ENCODE results near the gene EMC1. TPM values are rescaled to one million over a fixed set of nuclear protein-coding genes. Genes with fewer than 3 reads are reported as not detected.
"Not testable (repeated sequence)": the region's sequence is repeated elsewhere in the genome, so short reads cannot be mapped to it uniquely, and the experiment has no call there.

EMC1 gene
- total RNA-seq, 5 donors from 2014 or later (not counting 1 experiment from before 2014, with no cell fraction given) = 31.5 to 38.0 (median 33.8) TPM

DNA sequence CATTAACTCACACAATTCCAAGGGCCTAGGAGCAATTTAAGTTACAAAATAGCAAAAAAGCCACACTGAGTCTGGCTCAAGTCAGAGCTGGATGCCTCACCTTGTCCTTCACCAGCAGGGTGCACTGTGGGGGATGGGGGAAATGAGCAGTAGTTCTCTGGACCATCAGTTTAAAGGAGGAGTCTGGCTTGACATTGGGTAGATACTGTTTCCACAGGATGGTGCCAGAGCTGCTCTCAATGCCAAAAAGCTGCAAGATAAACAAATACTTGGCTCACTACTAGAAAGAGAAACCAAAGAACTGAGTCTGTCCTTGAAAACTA is 18.8 kb downstream of the EMC1 start:
- CTCF ChIA-PET = no interaction called here
- H3K27ac Mint-ChIP-seq = no peak overlapping the region
- H3K36me3 Mint-ChIP-seq = peaks cover 42% of the 10 kb centered on the region
- no peaks in the 10 kb centered on the region for H3K4me1 Mint-ChIP-seq
- H3K36me3 ChIP-seq (ENCODE audit: control insufficient read depth in 2 of 2, extremely low read depth in 1 of 2, insufficient read depth in 1 of 2, low read length in 1 of 2) = peaks cover 40 to 75% of the 10 kb centered on the region in 2 donors
- H3K4me1 ChIP-seq (ENCODE audit: control insufficient read depth in 1 of 2, extremely low read depth in 1 of 2, insufficient read depth in 2 of 2, low read length in 2 of 2) = no peaks in the 10 kb centered on the region
- ATAC-seq (replicated peaks in 1 of 4) = no peak
- no peak overlapping the region for H3K27ac ChIP-seq (ENCODE audit: low read length)
- no peak overlapping the region for H3K4me3 ChIP-seq (ENCODE audit: control insufficient read depth in 1 of 2, extremely low read depth in 1 of 2, low read length in 1 of 2)
- no peak overlapping the region for H3K4me3 Mint-ChIP-seq
- no peak for DNase-seq
- no peaks in the 10 kb centered on the region for H3K27me3 ChIP-seq (replicated peaks in 1 of 2; ENCODE audit: control insufficient read depth in 2 of 2, extremely low read depth in 1 of 2, insufficient read depth in 2 of 2, low read length in 1 of 2)
- no peaks in the 10 kb centered on the region for H3K9me3 Mint-ChIP-seq
- H3K9me3 ChIP-seq = no peaks in the 10 kb centered on the region
- POLR2A ChIA-PET = interaction anchor here in 1 of 2 donors (0.6 kb wide), 1 partner anchor 427 kb away, joined by 5 read pairs; no protein-coding TSS in a partner anchor
- no peaks in the 10 kb centered on the region for H3K27me3 Mint-ChIP-seq

DNA sequence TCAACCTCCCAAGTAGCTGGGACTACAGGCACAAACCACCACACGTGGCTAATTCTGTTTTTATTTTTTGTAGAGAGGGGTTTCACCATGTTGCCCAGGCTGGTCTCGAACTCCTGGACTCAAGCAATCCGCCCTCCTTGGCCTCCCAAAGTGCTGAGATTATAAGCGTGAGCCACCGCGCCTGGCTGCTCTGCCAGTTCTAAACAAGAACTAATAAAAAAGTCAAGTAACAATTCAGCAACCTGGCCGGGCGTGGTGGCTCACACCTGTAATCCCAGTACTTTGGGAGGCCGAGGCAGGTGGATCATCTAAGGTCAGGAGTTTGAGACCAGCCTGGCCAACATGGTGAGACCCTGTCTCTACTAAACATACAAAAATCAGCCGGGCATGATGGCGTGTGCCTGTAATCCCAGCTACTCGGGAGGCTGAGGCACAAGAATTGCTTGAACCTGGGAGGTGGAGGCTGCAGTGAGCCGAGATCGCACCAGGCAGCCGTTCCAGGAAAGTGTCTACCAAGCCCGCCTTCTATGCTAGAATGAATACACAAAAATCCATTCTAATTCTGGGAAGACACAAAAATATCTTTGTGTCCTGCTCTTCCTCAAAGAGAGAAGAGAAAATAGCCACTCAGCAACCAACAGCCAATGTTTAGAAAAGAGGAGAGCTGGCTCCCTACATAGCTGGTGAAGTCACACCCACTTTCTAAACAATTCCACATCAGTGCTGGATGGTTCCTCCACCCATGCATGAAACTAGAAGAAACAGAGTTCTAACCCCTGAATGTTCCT is 19.4 kb downstream of the EMC1 start:
- H3K27ac Mint-ChIP-seq; H3K4me1 Mint-ChIP-seq; DNase-seq; H3K4me3 ChIP-seq (ENCODE audit: control insufficient read depth in 1 of 2, extremely low read depth in 1 of 2, low read length in 1 of 2); H3K4me1 ChIP-seq (ENCODE audit: control insufficient read depth in 1 of 2, extremely low read depth in 1 of 2, insufficient read depth in 2 of 2, low read length in 2 of 2); H3K4me3 Mint-ChIP-seq; H3K9me3 ChIP-seq; POLR2A ChIA-PET; H3K27ac ChIP-seq (ENCODE audit: low read length); ATAC-seq (replicated peaks in 1 of 4); CTCF ChIA-PET; H3K27me3 ChIP-seq (replicated peaks in 1 of 2; ENCODE audit: control insufficient read depth in 2 of 2, extremely low read depth in 1 of 2, insufficient read depth in 2 of 2, low read length in 1 of 2); H3K9me3 Mint-ChIP-seq; H3K27me3 Mint-ChIP-seq: not testable (repeated sequence)
- WGBS (ENCODE audit: insufficient coverage) = 96% methylated on average over 13 of the region's 16 CpGs
- peaks cover 46% of the 10 kb centered on the region for H3K36me3 Mint-ChIP-seq
- peaks cover 36 to 73% of the 10 kb centered on the region in 2 donors for H3K36me3 ChIP-seq (ENCODE audit: control insufficient read depth in 2 of 2, extremely low read depth in 1 of 2, insufficient read depth in 1 of 2, low read length in 1 of 2)

DNA sequence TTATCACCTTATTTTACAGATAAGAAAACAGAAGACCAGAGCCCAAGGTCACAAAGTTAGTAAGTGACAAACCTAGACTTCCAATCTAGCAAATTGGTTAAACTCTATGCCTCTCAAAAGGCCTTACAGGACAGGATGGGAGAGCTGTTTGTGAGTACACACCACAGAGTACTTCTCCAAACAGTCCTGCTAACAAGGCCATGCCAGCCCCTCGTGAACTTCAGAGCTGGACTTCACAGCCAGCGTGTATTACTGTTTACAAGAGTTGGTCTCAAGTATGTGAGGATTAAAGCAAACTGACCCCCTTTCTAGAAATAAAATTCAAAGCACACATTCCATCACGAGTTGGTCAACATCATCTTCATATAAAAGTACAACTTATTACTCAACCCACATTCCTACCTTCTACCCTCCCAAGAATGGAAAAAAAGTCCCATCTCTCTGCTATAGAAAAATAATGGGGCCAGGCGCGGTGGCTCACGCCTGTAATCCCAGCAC is 21.4 kb downstream of the EMC1 start:
- Mint-ChIP-seq H3K4me3 (no peak overlapping the region), H3K9me3 (no peaks in the 10 kb centered on the region), H3K27me3 (no peaks in the 10 kb centered on the region), H3K4me1 (no peaks in the 10 kb centered on the region), H3K27ac (peak overlapping the region in 1 of 2 donors; percentile 16), H3K36me3 (peaks cover 55% of the 10 kb centered on the region)
- Histone ChIP-seq H3K9me3 (no peaks in the 10 kb centered on the region), H3K27me3 (replicated peaks in 1 of 2; ENCODE audit: control insufficient read depth in 2 of 2, extremely low read depth in 1 of 2, insufficient read depth in 2 of 2, low read length in 1 of 2) (no peaks in the 10 kb centered on the region), H3K4me3 (ENCODE audit: control insufficient read depth in 1 of 2, extremely low read depth in 1 of 2, low read length in 1 of 2) (no peak overlapping the region), H3K4me1 (ENCODE audit: control insufficient read depth in 1 of 2, extremely low read depth in 1 of 2, insufficient read depth in 2 of 2, low read length in 2 of 2) (no peaks in the 10 kb centered on the region), H3K36me3 (ENCODE audit: control insufficient read depth in 2 of 2, extremely low read depth in 1 of 2, insufficient read depth in 1 of 2, low read length in 1 of 2) (peaks cover 25 to 82% of the 10 kb centered on the region in 2 donors), H3K27ac (ENCODE audit: low read length) (no peak overlapping the region)
- ATAC-seq (replicated peaks in 1 of 4) (no peak), DNase-seq (no peak)
- ChIA-PET POLR2A (interaction anchor here in 1 of 2 donors (0.6 kb wide), 1 partner anchor 49 kb away, joined by 4 read pairs; no protein-coding TSS in a partner anchor), CTCF (no interaction called here)
- 86% methylated on average over 4 of the region's 6 CpGs for WGBS (ENCODE audit: insufficient coverage)

DNA sequence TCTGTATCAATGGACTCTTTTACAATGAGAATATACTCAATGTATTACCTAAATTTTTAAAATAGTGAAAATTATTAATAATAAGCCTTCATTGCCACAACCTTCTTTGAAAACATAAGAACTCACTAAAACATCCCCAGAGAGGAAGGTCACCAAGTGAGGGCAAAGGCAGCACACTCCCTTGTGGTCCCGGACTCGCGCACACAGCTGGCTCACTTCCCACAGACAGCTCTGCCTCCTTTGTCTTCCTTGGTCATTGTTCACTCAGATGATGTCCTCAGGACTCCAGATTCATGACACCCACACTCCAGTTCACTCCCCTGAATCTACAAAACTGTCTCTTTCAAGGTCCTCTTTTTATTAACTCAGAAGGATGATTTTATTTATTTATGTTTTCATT is 22.1 kb downstream of the EMC1 start:
- no peak overlapping the region for H3K4me3 Mint-ChIP-seq

DNA sequence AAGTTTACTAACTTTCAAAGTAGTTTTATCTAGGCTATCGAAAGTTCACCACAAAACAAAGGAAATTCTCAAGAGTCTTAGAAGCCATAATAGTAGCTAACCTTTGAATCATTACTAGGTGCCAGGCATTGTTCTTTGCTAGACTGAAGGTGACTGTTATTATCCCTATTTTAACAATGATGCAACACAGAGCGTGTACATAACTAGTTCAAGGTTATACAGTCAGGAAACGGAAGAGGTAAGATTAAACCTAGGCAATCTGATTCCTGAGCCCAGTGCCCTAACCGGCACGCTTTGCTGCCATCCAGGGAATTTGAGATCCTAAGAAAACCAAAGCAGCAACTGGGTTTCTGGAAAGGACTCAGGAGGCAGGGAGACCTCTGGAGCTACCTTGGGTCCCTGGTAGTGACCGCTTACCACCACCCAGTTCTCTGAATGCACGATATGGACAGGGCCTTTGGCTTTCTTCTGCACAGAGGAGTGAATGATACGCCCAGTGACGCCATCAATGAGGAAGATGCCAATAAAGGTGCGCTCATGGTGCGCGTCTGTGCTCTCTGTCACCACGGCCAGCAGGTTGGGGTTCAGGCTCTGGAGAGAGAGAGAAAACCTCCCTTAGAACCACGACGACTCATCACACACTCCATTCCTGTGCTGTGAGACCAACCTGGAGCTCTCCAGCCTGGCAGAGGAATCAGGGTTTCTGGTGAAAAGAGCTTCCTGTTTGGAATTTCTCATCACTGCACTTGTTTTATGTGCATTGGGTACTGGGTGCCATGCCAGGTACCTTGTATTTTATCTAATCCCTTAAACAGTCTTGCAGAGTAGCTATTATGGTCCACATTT is 28.1 kb downstream of the EMC1 start:
- Histone ChIP-seq H3K36me3 (ENCODE audit: control insufficient read depth in 2 of 2, extremely low read depth in 1 of 2, insufficient read depth in 1 of 2, low read length in 1 of 2) (peaks cover 10 to 85% of the 10 kb centered on the region in 2 donors), H3K27me3 (replicated peaks in 1 of 2; ENCODE audit: control insufficient read depth in 2 of 2, extremely low read depth in 1 of 2, insufficient read depth in 2 of 2, low read length in 1 of 2) (no peaks in the 10 kb centered on the region), H3K9me3 (no peaks in the 10 kb centered on the region), H3K27ac (ENCODE audit: low read length) (no peak overlapping the region), H3K4me3 (ENCODE audit: control insufficient read depth in 1 of 2, extremely low read depth in 1 of 2, low read length in 1 of 2) (no peak overlapping the region), H3K4me1 (ENCODE audit: control insufficient read depth in 1 of 2, extremely low read depth in 1 of 2, insufficient read depth in 2 of 2, low read length in 2 of 2) (no peaks in the 10 kb centered on the region)
- Mint-ChIP-seq H3K4me3 (no peak overlapping the region), H3K27ac (no peak overlapping the region), H3K9me3 (no peaks in the 10 kb centered on the region), H3K36me3 (peaks cover 71% of the 10 kb centered on the region), H3K4me1 (peaks cover 0 to 13% (median 2%) of the 10 kb centered on the region in 3 donors), H3K27me3 (no peaks in the 10 kb centered on the region)
- CTCF ChIA-PET = no interaction called here
- WGBS (ENCODE audit: insufficient coverage) = 77% methylated on average over 4 of the region's 15 CpGs
- no peak for DNase-seq
- POLR2A ChIA-PET = interaction anchor here (0.6 to 0.7 kb wide), 2 partner anchors 15 to 56 kb away, joined by 3 to 7 read pairs; no protein-coding TSS in a partner anchor
- no peak for ATAC-seq (replicated peaks in 1 of 4)

More for the DNA sequence above, 22.1 kb downstream of the EMC1 start:
- no peaks in the 10 kb centered on the region for H3K27me3 Mint-ChIP-seq
- Histone ChIP-seq H3K27ac (ENCODE audit: low read length) (no peak overlapping the region), H3K27me3 (replicated peaks in 1 of 2; ENCODE audit: control insufficient read depth in 2 of 2, extremely low read depth in 1 of 2, insufficient read depth in 2 of 2, low read length in 1 of 2) (no peaks in the 10 kb centered on the region), H3K4me1 (ENCODE audit: control insufficient read depth in 1 of 2, extremely low read depth in 1 of 2, insufficient read depth in 2 of 2, low read length in 2 of 2) (no peaks in the 10 kb centered on the region), H3K36me3 (ENCODE audit: control insufficient read depth in 2 of 2, extremely low read depth in 1 of 2, insufficient read depth in 1 of 2, low read length in 1 of 2) (peaks cover 21 to 82% of the 10 kb centered on the region in 2 donors), H3K4me3 (ENCODE audit: control insufficient read depth in 1 of 2, extremely low read depth in 1 of 2, low read length in 1 of 2) (no peak overlapping the region), H3K9me3 (no peaks in the 10 kb centered on the region)
- ATAC-seq (replicated peaks in 1 of 4) = no peak
- peaks cover 60% of the 10 kb centered on the region for H3K36me3 Mint-ChIP-seq
- WGBS (ENCODE audit: insufficient coverage) = 90% methylated on average over 3 of the region's 3 CpGs
- no peaks in the 10 kb centered on the region for H3K9me3 Mint-ChIP-seq
- no peak for DNase-seq
- ChIA-PET POLR2A (no interaction called here), CTCF (no interaction called here)
- H3K4me1 Mint-ChIP-seq = peaks cover 0 to under 1% (median 0%) of the 10 kb centered on the region in 3 donors
- H3K27ac Mint-ChIP-seq = no peak overlapping the region

DNA sequence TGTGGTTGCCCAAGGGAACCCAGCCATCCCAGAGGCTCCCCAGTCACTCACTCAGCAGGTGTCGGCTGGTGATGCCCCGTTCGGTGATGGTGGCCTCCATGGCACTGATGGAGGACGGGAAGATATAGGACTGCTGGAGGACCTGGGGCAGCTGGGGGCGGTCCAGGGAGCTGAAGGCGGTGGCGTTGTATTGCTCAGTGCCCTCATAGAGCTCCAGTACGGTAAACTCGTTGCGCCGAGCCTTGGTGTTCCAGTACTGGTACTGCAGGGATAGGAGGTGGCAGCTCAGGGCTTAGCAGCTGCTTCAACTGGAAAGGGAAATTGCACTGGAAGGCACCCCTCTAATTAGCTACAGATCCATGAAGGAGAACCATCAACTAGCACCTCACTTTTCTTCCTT is 28.8 kb downstream of the EMC1 start:
- POLR2A ChIA-PET = interaction anchor here in 1 of 2 donors (0.7 kb wide), 1 partner anchor 16 kb away, joined by 3 read pairs; no protein-coding TSS in a partner anchor
- Mint-ChIP-seq H3K27me3 (no peaks in the 10 kb centered on the region), H3K36me3 (peaks cover 69% of the 10 kb centered on the region), H3K9me3 (no peaks in the 10 kb centered on the region), H3K4me1 (peaks cover 0 to 13% (median 6%) of the 10 kb centered on the region in 3 donors), H3K4me3 (no peak overlapping the region), H3K27ac (no peak overlapping the region)
- Histone ChIP-seq H3K4me3 (ENCODE audit: control insufficient read depth in 1 of 2, extremely low read depth in 1 of 2, low read length in 1 of 2) (no peak overlapping the region), H3K36me3 (ENCODE audit: control insufficient read depth in 2 of 2, extremely low read depth in 1 of 2, insufficient read depth in 1 of 2, low read length in 1 of 2) (peaks cover 12 to 88% of the 10 kb centered on the region in 2 donors), H3K27me3 (replicated peaks in 1 of 2; ENCODE audit: control insufficient read depth in 2 of 2, extremely low read depth in 1 of 2, insufficient read depth in 2 of 2, low read length in 1 of 2) (no peaks in the 10 kb centered on the region), H3K9me3 (no peaks in the 10 kb centered on the region), H3K4me1 (ENCODE audit: control insufficient read depth in 1 of 2, extremely low read depth in 1 of 2, insufficient read depth in 2 of 2, low read length in 2 of 2) (no peaks in the 10 kb centered on the region), H3K27ac (ENCODE audit: low read length) (no peak overlapping the region)
- WGBS (ENCODE audit: insufficient coverage) = 93% methylated on average over 9 of the region's 11 CpGs
- DNase-seq (no peak), ATAC-seq (replicated peaks in 1 of 4) (no peak)
- CTCF ChIA-PET = no interaction called here

Data from T-cell (primary cell).